ENCODE measurements around the gene RNF32.
A peak's percentile ranks its signal among the peaks of the same experiment; 100 is the strongest.

Gene RNF32

DNA sequence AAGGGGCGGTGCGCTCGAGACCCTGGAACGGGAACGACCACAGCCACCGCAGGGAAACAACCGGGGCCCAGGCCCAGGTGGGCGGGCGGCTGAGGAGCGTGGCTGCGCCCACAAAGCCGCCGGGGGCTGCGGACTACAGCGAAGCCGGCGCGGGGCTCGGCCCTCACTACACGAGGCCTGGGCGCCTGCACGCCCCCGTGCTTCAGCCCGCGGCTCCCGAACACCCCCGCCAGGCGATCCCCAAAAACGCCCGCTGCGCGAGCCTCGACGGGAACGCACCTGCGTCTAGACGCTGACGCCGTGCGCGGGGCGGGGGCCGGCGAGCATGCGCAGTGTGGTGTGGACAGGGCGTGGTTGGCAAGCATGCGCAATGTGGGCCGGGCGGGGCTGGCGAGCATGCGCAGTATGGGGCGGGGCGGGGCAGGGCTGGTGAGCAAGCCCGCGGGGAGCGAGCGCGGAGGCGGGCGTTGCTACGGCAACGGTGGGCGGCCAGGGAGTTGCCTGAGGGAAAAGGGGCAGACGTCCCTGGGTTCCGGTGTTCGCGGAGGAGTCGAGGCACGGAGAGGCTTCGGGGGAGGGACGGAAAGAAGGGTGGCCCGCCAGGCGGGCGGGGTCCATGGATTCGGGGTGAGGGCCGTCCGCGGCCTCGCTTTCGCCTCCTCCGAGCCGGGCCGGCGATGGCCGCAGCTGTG lies at the start of gene RNF32:
TSS of gene RNF32 (plus strand) at position 518 of the 692 bp plus-strand sequence. CDS start 3,104 bp downstream, outside the sequence.
- DNase-seq (ENCODE audit: low read depth in 2 of 2), result peak; percentile 98 to 99

DNA sequence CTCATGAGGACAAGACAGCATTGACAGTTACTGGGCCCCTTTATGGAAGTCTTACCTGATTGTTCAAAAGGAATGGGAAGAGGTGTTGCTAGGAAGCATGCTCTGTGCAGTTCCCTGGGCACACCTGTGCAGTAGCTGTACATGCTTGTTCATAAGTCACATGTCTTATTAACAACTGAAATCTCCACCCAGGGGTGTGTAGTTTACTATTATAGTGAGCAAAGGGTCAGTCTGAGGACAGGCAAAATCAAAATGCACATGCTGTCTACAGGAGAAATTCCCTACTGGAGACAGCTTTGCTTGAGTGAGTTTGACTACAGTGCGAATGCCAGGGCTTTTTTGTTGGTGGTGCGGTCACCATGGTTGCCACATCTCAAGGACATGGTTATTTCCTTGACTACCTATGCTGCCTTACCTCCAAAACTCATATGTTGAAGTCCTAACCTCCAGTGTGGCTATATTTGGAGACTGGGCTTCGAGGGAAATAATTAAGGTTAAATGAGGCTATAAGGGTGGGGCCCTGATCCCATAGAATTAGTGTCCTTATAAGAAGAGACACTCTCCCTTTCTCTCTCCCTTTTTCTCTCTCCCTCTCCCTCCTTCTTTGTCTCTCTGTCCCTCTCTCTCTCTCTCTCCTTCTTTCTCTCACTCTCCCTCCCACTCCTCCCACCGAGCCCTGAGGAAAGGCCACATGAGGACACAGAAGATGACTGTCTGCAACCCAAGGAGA lies 48.3 kb upstream of the RNF32 start:
- no peak for DNase-seq (ENCODE audit: low read depth in 2 of 2)

DNA sequence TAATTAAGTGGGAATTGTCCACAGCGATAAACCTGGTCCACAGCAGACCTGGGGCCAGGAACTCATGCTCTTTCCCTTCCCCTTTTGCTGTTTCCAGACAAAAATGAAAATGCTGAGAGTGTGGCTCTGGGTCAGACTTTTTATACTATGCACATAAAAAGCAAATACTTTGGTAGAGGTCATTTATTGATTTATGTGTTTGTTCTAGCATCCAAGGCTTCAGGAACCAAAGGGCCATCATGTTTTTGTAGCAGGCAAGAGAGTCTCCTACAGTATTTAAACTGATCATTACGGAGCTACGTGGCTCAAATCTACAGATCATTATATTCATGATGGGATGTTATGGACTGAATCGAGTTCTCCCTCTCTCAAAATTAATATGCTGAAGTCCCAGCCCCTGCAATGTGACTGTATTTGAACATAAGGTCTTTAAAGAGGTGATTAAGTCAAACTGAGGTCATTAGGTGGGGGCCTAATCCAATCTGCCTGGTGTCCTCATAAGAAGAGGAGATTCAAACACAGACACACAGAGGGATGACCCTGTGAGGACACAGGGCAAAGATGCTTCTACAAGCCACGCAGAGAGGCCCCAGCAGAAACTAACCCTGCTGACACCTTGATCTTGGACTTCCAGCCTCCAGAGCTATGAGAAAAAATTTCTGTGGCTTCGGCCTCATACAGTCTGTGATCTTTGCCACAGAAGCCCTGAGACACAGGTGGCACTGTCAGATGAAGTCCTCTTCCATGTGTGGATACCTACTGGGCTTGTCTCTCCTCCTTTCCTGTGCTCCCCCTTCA lies 46.1 kb upstream of the RNF32 start:
- no peak for DNase-seq (ENCODE audit: low read depth in 2 of 2)

DNA sequence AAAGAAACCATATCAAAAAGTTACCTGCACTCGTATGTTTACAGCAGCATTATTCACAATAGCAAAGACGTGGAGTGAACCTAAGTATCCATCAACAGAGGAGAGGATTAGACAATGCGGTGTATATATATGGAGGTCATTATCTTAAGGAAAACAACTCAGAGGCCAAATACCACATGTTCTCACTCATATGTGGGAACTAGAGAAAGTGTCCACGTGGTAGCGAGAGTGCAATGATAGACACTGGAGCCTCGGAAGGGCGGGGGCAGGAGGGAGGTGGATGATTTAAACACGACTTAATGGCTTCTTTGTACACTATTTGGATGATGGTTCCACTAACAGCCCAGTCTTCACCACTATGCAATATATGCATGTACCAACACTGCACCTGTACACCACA lies 40.1 kb upstream of the RNF32 start:
- no peak for DNase-seq (ENCODE audit: low read depth in 2 of 2)

DNA sequence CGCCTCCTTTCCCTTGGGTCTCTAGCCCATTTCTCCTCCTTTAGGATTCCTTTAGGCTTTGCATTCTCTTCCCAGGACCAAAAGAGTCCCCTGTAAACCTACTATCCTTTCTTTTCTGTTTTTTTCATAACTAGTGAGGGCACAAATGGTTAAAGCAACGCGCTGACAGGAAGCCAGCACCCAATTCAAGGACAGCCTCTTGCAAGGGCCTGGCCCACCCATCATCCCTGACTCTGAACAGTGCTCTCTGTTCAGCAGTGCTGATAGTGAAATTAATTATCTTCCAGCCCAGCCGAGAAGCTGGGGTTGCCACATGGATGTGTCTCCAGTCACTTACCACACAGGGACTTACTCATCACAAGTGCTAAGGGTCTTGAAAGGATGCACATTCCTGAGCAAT lies 38.3 kb upstream of the RNF32 start:
- DNase-seq (ENCODE audit: low read depth in 2 of 2), result no peak

DNA sequence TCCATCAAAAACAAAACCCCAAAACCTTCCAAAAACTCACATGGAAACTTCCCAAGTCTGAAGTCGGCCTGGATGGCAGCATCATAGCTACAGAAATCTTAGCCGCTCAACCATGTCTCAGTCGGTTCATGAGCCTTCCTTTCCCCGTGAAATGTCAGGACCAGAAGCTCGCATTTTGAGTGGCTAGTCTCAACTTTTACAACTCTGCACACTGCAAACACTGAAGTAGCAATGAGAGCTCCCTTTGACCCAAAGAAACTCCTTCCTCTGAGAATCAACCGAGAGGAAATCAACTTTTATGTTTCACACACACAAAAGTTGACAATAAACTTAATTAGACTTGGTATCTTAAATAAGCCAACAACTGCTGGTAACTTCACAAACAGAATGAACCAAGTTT lies 37.6 kb upstream of the RNF32 start:
- DNase-seq (ENCODE audit: low read depth in 2 of 2), result no peak

DNA sequence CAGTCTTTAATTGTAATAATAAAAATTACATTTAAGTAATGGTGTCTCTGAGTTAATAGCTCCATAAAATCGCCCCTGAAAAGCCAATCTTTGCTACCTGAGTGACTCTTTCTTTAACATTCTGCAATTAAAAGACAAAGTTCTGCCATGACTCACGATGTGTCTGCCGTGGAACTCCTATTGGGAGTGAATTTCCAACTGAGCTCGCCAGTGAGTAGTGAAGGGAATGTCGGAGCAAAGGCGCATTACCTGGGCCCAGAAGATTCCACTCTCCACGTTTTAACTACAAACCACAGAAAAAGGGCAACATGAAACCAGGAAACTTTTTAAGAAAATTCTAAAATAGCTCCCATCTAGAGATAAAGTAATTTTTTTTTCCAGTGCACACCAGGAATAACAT lies 36.9 kb upstream of the RNF32 start:
- no peak for DNase-seq (ENCODE audit: low read depth in 2 of 2)

DNA sequence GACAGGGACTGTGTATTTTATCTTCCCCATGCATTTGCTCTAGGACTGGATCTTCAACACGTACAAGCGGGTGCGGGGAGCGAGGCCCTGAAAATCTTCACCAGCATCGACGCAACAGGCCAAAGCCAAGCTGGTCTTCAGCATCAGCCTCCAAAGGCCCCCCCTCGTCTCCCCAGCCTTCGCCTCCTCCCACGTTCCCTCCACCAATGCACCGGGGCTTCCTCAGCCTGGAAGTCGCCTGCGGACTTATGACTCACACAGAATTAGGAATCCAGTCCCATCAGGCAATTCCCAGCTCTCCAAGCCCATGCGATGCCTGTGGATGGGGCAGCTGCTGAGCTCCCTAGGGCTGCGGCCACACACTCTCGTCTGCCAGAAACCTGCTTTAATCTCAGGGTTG lies 36.3 kb upstream of the RNF32 start:
- DNase-seq (ENCODE audit: low read depth in 2 of 2), result no peak

DNA sequence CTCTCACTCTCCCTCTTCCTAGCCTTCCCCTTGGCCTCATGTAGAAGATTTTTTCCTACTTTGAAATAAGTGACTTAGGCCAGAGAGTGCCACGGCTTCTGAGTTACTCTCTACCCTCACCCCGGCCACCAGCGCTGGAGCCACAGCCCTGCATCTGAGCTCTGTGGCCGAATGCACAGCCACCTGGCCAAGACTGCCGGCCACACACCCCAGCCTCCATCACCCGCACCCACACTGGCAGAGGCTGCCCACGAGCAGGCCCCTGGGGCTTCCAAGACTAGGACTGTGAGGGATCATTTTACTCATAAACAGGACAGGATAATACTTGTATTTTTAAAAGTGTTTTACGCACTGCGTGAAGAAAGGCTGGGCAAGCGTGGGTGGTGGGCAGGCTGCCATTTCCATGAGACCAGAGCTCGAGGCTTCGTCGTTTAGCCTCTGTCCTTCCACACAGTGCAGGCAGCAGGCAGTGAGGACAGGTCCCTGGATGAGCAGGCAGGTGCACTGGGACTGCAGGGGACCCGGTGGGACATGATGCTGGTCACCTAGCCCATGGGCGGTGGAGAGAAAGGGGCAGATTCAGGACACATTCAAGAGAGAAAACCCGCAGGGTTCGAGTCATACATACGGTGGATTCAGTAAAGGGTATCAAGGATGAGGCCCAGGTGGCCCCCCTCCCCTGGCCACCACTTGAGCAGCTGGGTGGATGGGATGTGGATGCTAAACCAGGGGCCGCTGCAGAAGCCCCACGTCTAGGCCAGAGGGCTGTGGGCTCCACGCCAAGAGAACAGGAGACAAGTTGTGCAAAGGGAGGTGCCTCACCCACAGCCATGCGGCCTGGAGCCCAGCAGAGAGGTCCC lies 35.5 kb upstream of the RNF32 start:
- DNase-seq (ENCODE audit: low read depth in 2 of 2), result no peak

DNA sequence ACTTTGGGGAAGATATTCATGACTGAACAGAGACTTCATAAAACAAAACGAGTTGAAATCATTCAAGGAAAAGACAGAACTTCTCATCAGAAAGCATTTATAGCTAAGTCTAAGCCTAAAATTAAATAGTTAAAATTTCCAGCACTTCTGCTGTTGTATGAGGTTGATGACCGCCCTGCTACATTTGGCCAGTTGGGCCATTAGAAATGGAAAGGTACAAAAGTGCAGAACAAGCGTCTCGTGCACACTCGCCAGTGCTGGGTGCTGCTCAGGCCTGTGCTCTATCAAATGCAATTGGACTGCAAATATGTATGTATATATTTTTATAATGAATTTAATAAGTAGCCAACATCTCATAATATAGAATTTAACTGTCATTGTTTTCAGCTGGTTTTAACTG lies 34.4 kb upstream of the RNF32 start:
- no peak for DNase-seq (ENCODE audit: low read depth in 2 of 2)

DNA sequence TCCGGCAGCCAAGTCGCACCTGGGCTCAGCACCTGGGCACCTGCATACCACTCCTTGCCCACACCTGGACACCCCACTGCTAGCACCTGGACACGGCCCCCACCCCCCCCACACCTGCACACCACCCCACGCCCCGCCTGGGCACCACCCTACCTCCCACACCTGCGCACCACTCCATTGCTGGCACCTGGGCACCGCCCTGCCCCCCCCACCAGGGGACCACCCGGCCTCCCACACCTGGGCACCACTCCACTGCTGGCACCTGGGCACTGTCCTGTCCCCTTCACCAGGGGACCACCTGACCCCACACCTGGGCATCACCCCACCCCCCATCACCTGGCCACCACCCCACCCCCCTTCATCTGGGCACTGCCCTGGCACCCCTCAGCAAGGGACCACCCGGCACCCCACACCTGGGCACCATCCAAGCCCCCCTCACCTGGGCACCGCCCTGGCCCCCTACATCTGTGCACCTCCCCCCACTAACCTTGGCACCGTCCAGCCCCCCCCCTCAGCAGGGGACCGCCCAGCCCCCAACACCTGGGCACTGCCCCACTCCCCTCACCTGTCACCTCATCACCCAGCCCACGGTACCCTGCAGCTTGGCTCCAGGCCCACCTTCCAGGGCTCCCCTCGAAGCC lies 33.8 kb upstream of the RNF32 start:
- DNase-seq (ENCODE audit: low read depth in 2 of 2), result no peak

DNA sequence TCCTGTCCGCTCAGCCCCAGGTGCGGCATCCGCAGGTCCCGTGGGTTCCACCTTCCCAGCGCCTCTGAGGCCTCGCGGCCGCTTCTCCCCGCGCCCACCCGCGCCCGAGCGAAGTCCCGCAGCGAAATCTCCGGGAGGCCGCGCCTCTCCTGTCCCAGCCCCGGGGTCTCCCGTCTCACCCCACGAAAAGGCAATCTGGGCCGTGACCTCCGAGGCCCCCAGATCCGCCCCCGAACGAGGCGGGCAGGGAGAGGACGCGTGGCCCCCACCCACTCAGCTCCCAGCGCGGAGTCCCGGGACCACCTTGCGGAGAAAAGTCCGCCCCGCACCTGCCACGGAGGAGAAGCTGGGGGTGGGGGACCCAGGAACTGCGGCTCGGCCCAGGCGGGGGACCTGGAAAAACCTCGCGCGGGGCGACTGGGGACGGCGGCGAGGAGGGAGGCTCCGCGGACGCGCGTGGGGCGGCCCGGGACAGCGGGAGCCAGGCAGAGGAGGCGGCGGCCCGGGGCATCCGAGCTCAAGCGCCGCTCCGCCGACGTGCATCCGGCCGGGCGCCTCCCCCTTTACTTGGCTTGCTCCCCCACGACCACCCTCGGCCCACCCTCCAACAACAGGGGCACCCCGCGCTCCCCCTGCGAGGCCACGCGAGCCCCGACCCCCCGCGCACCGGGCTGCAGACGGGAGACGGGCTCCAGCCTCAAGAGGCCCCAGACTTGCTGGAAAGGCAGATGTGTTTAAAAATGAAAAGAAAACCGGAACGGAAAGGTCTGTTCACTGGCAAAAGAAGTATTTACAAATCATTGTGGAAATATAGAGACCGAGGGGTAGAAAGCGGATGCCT lies 33.0 kb upstream of the RNF32 start:
- no peak for DNase-seq (ENCODE audit: low read depth in 2 of 2)

DNA sequence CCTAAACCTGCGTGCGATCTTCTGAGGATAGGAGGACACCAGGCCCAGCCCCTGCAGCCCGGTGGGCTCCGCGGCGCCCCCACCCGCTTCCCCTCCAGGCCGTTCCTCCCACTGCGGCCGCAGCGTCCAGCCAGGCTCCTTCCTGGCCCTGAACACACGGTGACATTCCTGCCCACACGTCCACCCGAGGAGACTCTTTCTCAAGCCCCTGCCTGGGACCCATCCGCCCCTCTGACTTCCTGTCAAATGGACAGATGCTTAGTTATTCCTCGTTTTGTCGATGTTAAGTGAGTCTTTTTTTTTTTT lies 32.4 kb upstream of the RNF32 start:
- DNase-seq (ENCODE audit: low read depth in 2 of 2), result no peak

DNA sequence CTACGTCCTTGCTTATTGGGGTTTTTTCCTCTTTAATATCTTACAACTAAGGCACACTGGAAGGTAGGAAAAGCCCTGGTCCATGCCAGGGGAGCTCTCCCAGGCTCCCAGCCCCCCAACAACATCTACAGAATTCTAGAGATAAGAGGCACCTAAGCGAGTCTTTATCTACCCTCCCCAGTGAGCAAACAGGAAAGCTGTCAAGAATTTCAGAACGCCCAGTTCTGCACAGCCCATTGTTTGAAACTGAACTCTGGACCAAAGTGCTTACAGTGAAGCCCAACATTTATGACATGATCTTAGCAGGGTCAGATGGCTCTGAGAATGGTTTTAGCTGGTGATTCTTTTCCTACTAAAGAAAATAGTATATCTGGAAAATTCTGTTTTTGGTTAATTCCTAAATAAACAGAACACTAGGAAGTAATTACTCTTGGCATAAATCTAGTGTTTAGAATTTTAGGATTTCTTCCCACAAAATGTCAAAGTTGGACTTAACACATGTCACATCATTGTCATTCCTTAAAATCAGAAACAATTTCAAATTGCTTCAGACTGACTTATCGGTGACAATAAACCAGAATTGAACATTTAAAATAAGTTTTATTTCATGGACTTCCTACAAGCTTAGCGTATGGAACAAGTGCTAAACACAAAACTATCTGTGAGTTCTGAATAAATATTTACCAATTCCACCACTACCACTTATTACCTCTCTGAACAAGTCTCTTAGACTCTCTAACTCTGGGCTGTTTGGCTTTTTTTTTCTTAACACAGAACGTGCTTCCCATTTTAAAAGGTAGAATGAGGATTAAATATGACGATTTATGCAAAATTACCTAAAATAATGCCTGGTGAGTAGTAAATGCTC lies 31.3 kb upstream of the RNF32 start:
- no peak for DNase-seq (ENCODE audit: low read depth in 2 of 2)

DNA sequence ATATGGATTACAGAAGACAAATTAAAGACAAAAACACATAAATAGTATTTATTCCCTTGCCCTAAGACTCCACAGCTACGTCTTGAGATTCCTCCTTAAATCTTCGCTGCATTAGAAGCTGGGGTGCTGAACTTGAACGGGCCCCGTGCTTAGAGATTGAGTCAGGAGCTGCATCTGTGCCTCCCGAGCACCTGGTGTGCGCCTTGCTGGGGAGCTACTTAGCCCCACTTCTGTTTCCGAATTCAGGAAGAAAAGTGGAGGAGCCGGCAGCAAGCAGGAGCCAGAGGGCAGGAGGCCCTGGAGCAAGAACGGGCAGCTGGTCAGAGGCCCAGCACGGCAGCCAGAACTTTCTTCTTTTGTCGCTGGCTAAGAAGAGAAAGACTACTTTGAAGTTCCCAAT lies 30.4 kb upstream of the RNF32 start:
- no peak for DNase-seq (ENCODE audit: low read depth in 2 of 2)

DNA sequence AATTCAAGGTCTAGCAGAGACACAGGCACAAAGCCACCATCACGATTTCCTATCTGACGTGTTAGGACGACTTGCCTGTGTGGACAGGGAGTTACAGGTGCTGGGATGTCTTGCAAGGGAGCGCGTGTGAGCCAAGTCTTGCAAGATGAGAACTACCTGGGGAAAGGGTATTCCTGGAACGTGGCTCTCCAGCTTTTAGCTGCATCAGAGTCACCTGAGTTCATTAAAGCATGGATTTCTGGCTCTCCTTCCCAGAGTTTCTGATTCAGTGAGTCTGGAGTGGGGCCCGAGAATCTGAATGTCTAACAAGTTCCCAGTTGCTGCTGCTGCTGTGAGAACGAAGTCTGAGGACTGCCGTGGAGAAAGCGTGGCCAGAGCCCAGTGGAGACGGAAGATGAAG lies 30.0 kb upstream of the RNF32 start:
- no peak for DNase-seq (ENCODE audit: low read depth in 2 of 2)

DNA sequence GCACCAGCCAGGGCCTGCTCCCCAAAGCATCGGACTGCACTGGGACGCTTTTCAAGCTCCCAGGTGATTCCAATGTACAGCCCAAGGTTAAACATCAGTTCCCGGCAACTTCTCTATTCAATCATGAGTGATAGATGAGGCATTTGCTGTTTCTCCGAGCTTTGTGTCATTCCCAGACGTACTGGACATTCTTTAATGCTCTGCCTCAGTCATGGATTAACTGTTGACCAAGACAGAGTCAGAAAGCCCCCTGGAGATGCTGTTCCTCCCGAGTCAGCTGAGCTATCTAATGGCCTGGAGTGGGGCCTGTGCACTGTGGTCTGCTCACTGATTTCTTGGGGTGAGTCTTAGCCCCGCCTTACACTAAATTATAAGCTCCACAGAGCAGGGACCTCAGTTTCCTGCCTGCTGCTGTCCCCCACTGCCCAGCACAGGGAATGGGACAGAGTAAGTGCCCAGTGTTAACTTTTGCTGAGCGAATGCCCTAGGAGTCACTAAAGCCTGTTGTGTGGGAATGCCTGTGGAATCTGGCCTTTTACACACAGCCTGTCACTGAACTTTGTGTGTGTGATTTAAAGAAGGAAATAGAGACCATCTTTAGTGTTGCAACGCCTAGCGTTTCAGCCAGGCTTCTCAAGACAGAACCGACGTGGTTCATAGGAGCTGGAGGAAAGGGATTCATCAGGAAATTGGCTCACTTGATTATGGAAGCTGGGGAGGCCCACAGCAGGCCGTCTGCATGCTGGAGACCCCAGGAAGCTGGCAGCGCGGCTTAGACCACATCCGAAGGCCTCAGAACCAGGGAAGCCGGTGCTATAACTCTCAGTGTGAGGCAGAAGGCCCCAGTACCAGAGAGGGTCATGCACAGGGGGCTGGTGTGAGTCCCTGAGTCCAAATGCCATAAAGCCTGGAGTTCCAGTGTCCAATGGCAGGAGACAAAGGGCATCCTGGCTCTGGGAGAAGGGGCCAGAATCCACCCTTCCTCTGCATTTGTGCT lies 29.3 kb upstream of the RNF32 start:
- no peak for DNase-seq (ENCODE audit: low read depth in 2 of 2)

DNA sequence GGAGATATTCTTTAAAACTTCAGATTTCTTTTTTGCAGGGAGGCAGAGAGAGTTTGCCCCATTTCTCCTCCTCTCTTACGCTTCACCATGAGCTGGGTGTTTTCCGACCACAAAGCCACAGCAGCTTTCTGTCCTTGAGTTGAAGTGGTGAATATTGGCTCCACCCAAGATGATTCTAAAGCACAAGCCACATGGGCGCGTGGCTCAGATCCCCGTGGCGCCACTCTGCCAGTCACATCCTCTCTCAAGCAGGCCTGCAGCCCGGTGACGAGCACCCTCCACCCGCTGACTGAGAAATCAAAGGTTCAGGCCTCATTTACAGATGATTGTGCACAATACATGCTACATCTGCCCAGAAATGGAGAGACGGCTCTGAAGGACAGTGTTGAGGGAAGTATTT lies 27.6 kb upstream of the RNF32 start:
- DNase-seq (ENCODE audit: low read depth in 2 of 2), result peak; percentile 63 to 66
